ACC112 (cell line): Measurements from ENCODE around the gene MAP2K4.

Experiments used
- H2AFZ ChIP-seq: fragments of 200-600 bp; sonication (generic); one replicate; pipeline ENCODE4 v1.6.0; 2017; ENCODE audit warnings: antibody characterized with exemption, low read length; ENCODE audit not compliant: unreplicated experiment
- H3K27ac ChIP-seq: fragments of 200-600 bp; sonication (generic); 2 replicates; pipeline ENCODE4 v1.5.1; 2014; ENCODE audit warnings: low read depth, mild to moderate bottlenecking, antibody characterized with exemption, low read length, moderate library complexity
- H3K27me3 ChIP-seq: fragments of 200-600 bp; sonication (generic); 2 replicates; pipeline ENCODE4 v1.6.1; 2014; ENCODE audit warnings: mild to moderate bottlenecking, antibody characterized with exemption, low read length, moderate library complexity, mixed read lengths; ENCODE audit not compliant: insufficient read depth
- H3K36me3 ChIP-seq: fragments of 200-600 bp; sonication (generic); 2 replicates; pipeline ENCODE4 v1.6.1; 2016; ENCODE audit warnings: mild to moderate bottlenecking, antibody characterized with exemption, low read length, moderate library complexity, mixed read lengths; ENCODE audit not compliant: insufficient read depth
- H3K4me1 ChIP-seq: fragments of 200-600 bp; sonication (generic); one replicate; pipeline ENCODE4 v1.6.1; 2016; ENCODE audit warnings: low read length, mixed read lengths; ENCODE audit not compliant: insufficient read depth, unreplicated experiment, control insufficient read depth
- H3K4me3 ChIP-seq: fragments of 200-600 bp; sonication (generic); 2 replicates; pipeline ENCODE4 v1.5.1; 2014; ENCODE audit warnings: mild to moderate bottlenecking, low read depth, low read length
- H3K79me2 ChIP-seq: fragments of 200-600 bp; sonication (generic); one replicate; pipeline ENCODE4 v1.6.0; 2016; ENCODE audit warnings: low read length; ENCODE audit not compliant: control insufficient read depth, unreplicated experiment, insufficient read depth

Gene MAP2K4

GRCh38 chr17:12037970-12038369, 17.3 kb downstream of the MAP2K4 start:
- H3K4me3 ChIP-seq = no peak overlapping the region
- peaks cover 17% of the 10 kb centered on the region for H3K4me1 ChIP-seq
- H3K27ac ChIP-seq = no peak overlapping the region
- H3K36me3 ChIP-seq = no peaks in the 10 kb centered on the region
- peaks cover 61% of the 10 kb centered on the region for H3K79me2 ChIP-seq
- no peaks in the 10 kb centered on the region for H3K27me3 ChIP-seq
- no peak overlapping the region for H2AFZ ChIP-seq

DNA sequence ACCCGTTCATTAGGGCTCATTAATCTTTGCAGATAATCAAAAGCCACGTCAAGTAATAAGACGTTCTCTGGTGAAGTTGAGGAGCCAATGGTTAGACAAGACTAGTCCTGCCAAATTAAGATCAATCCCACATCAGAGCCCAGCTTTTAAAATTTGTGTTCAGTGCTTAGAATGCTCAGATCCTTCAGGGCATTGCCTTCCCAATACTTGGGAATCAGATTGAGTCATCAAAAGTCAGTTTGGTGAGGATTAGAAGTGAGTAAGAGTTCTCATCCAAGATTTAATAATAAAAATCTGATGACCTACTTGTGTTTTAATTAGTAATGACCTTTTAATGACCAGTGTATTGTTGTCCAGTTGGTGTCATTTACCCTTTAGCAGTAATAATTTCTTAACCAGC, 19.8 kb downstream of the MAP2K4 start:
- Histone ChIP-seq H3K27me3 (no peaks in the 10 kb centered on the region), H2AFZ (no peak overlapping the region), H3K4me3 (peak overlapping the region; percentile 20; the same call in 1 of the 2 replicates), H3K4me1 (peaks cover 17% of the 10 kb centered on the region), H3K27ac (peak overlapping the region; percentile 57), H3K36me3 (no peaks in the 10 kb centered on the region), H3K79me2 (peaks cover 69% of the 10 kb centered on the region)

GRCh38 chr17:12041312-12041711, 20.6 kb downstream of the MAP2K4 start:
- H2AFZ ChIP-seq = no peak overlapping the region
- H3K4me3 ChIP-seq = peak overlapping the region; percentile 20
- no peaks in the 10 kb centered on the region for H3K36me3 ChIP-seq
- peak overlapping the region; percentile 57 for H3K27ac ChIP-seq
- peaks cover 18% of the 10 kb centered on the region for H3K4me1 ChIP-seq
- peaks cover 76% of the 10 kb centered on the region for H3K79me2 ChIP-seq
- no peaks in the 10 kb centered on the region for H3K27me3 ChIP-seq

- H2AFZ ChIP-seq = no peak overlapping the region
- H3K27me3 ChIP-seq = no peaks in the 10 kb centered on the region
- peaks cover 79% of the 10 kb centered on the region for H3K79me2 ChIP-seq
- H3K27ac ChIP-seq = no peak overlapping the region
- H3K4me1 ChIP-seq = peaks cover 36% of the 10 kb centered on the region
- no peaks in the 10 kb centered on the region for H3K36me3 ChIP-seq
- H3K4me3 ChIP-seq = no peak overlapping the region
Measured at GRCh38 chr17:12043702-12044101, 23.0 kb downstream of the MAP2K4 start.

- no peaks in the 10 kb centered on the region for H3K36me3 ChIP-seq
- no peak overlapping the region for H2AFZ ChIP-seq
- H3K4me3 ChIP-seq = no peak overlapping the region
- no peak overlapping the region for H3K27ac ChIP-seq
- H3K27me3 ChIP-seq = no peaks in the 10 kb centered on the region
- H3K4me1 ChIP-seq = peaks cover 19% of the 10 kb centered on the region
- peaks cover 85% of the 10 kb centered on the region for H3K79me2 ChIP-seq
Measured at GRCh38 chr17:12046786-12047185, 26.1 kb downstream of the MAP2K4 start.

DNA sequence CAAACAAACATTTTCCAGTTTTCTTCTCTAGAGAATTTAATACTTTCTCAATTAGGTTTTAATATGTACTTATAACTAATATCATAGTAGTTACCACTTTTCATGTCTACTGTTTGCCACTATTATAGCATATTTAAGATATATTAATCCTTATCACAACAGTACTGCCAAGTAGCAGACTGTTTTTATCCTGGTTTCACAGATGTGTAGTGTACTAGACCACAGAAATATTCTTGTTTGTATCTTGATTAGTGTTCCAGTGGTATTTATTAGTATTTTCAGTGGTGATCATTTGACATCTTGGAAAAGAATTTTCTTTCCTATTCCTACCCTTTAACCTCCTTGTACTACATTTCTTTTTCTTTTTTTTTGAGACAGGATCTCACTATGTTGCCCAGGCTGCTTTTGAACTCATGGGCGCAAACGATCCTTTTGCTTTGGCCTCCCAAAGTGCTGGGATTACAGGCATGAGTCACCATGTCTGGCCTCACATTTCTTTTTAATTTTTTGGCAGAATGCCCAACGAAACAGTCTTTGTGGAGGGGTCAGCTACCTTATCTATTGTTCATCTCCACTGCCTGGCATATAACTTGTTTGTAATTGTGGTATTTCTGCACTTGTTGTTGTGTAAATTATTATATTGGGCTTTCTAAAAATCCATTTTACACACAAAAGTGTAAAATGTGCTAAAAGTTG, 27.2 kb downstream of the MAP2K4 start:
- peaks cover 19% of the 10 kb centered on the region for H3K4me1 ChIP-seq
- H3K4me3 ChIP-seq = no peak overlapping the region
- H2AFZ ChIP-seq = no peak overlapping the region
- H3K79me2 ChIP-seq = peaks cover 89% of the 10 kb centered on the region
- no peak overlapping the region for H3K27ac ChIP-seq
- no peaks in the 10 kb centered on the region for H3K27me3 ChIP-seq
- H3K36me3 ChIP-seq = no peaks in the 10 kb centered on the region

GRCh38 chr17:12048843-12049473, 28.3 kb downstream of the MAP2K4 start:
- Histone ChIP-seq H3K27me3 (no peaks in the 10 kb centered on the region), H3K79me2 (peaks cover 89% of the 10 kb centered on the region), H3K27ac (no peak overlapping the region), H2AFZ (no peak overlapping the region), H3K4me3 (no peak overlapping the region), H3K4me1 (peaks cover 25% of the 10 kb centered on the region), H3K36me3 (no peaks in the 10 kb centered on the region)

DNA sequence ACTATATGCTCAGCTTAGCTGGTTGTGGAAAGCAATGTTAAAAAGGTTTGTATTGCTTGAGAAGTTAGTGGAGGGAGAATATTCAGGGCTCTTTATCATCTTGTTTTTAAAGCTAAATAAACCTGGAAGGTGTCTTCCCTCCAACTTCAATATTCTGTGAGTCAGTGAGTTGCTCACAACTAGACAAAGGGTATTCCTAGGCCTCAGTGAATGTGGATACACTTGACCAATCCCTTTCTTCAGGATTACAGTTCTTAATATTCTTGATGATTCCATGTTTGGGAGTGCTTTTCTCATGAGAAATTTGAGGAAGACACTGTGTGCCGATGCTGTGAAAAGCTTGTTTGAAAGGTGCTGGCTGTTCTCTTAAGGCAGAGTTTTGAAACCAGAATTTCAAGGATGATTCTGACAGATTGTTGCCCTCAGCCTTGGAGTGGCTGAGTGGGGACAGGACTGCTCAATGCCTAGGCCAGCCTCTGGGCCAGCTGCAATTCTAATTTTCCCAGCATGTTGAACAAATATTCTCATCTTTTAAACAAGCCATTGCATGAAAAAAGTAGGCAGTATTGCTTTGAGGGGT, 30.1 kb downstream of the MAP2K4 start:
- Histone ChIP-seq H3K79me2 (peaks cover 85% of the 10 kb centered on the region), H2AFZ (no peak overlapping the region), H3K27ac (no peak overlapping the region), H3K4me1 (peaks cover 25% of the 10 kb centered on the region), H3K27me3 (no peaks in the 10 kb centered on the region), H3K4me3 (no peak overlapping the region), H3K36me3 (peaks cover 4% of the 10 kb centered on the region; the same call in 1 of the 2 replicates)

DNA sequence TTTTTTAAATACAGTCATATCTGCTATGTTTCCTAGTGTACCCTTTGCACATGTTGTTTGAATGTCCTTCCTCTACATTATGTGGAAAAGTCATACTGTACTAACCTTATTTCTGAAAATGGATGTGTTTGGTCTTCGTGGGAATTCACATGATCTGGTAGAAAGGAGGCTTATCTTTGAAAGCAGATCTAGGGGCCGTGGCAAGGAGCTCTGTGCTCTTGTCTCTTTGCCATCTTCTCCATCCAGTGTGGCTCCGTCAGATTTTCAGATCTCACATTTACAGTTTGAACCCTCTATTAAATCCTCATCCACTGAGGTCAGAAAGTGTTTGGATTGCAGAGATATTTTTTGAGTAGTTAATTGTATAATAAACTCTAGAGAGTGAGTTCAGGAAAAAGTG, 32.9 kb downstream of the MAP2K4 start:
- H3K36me3 ChIP-seq = peaks cover 4% of the 10 kb centered on the region; the same call in 1 of the 2 replicates
- H3K79me2 ChIP-seq = peaks cover 62% of the 10 kb centered on the region
- H2AFZ ChIP-seq = no peak overlapping the region
- 0 out of 2 replicates have a peak overlapping the region, but pooled peaks have one; percentile 5 for H3K4me3 ChIP-seq
- H3K27me3 ChIP-seq = no peaks in the 10 kb centered on the region
- no peak overlapping the region for H3K27ac ChIP-seq
- H3K4me1 ChIP-seq = peaks cover 6% of the 10 kb centered on the region

DNA sequence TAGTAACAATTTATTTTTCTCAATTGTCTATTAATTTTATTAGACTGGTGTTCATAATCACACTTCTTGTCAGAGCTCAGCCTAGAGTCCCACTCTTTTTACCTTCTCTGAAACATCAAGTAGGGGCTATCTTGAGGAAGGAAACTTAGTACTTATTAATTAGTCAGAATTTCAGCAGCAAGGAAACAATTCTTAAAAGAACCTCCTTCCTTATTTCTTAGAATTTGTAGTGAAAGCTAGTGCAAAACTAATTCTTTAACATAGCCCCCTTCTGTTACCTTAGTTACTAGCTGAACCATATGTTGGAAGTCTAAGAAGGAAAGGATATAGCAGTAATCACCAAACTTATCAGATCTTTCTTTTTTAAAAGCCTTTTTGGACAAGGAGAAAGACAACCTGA, 35.2 kb downstream of the MAP2K4 start:
- peaks cover 4% of the 10 kb centered on the region; the same call in 1 of the 2 replicates for H3K36me3 ChIP-seq
- no peak overlapping the region for H3K27ac ChIP-seq
- H2AFZ ChIP-seq = no peak overlapping the region
- peaks cover 47% of the 10 kb centered on the region for H3K79me2 ChIP-seq
- H3K4me3 ChIP-seq = no peak overlapping the region
- H3K27me3 ChIP-seq = no peaks in the 10 kb centered on the region
- H3K4me1 ChIP-seq = peaks cover 6% of the 10 kb centered on the region
